Esophagus squamous epithelium (tissue), 4 donors: ENCODE results near the gene CDC16.

Experiments used
- POLR2A ChIP-seq, 4 donors: fragments of 450-650 bp; IDR thresholded peaks; one replicate each; pipeline ENCODE4 v1.6.1; 2017; ENCODE audit warnings: antibody characterized with exemption in 4 of 4, mild to moderate bottlenecking in 4 of 4, moderate library complexity in 3 of 4
- TF ChIP-seq, protein P1 (sequence below), 6 experiments: fragments of 450-650 bp in 4 of 6; fragments of 200-600 bp in 2 of 6; sonication (generic) in 2 of 6; IDR thresholded peaks; one replicate each; pipeline ENCODE4 v1.5.1; 2016 to 2019; ENCODE audit warnings: antibody characterized with exemption in 6 of 6, mild to moderate bottlenecking in 4 of 6, moderate library complexity in 4 of 6

DNA sequence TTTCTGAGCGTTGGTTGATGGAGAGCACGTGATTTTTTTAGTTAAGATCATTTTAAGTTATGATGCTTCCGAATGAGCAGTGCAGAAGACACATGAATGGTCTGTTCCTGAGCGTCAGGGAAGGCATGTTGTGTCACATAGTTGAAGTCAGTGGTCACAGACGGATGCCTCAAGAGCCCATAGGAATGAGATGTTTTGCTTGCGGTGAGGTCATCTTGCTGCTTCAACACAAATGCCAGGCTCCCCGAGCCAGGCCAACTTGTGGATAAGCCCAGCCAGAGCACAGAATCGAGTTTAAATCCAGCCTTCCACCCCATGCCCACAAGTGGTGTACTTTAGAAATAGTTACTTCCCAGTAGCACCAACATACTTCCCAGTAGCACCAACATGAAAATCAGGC lies 52.1 kb downstream of the CDC16 start:
- TF ChIP-seq, protein P1, sequence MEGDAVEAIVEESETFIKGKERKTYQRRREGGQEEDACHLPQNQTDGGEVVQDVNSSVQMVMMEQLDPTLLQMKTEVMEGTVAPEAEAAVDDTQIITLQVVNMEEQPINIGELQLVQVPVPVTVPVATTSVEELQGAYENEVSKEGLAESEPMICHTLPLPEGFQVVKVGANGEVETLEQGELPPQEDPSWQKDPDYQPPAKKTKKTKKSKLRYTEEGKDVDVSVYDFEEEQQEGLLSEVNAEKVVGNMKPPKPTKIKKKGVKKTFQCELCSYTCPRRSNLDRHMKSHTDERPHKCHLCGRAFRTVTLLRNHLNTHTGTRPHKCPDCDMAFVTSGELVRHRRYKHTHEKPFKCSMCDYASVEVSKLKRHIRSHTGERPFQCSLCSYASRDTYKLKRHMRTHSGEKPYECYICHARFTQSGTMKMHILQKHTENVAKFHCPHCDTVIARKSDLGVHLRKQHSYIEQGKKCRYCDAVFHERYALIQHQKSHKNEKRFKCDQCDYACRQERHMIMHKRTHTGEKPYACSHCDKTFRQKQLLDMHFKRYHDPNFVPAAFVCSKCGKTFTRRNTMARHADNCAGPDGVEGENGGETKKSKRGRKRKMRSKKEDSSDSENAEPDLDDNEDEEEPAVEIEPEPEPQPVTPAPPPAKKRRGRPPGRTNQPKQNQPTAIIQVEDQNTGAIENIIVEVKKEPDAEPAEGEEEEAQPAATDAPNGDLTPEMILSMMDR (IDR thresholded peaks at IDR 0.05): no peak
- no peak for TF ChIP-seq POLR2A (IDR thresholded peaks at IDR 0.05)
